Esophagus muscularis mucosa (tissue), 4 donors: ENCODE results near the gene LRP2. TPM values are rescaled to one million over a fixed set of nuclear protein-coding genes. Genes with fewer than 3 reads are reported as not detected.
A peak's percentile ranks its signal among the peaks of the same experiment; 100 is the strongest.

Experiments used
- DNase-seq: peaks from one replicate; pipeline ENCODE4 v3.0.0-alpha.2; 2017; ENCODE audit errors: extremely low spot score
- H3K27ac ChIP-seq, 4 donors: fragments of 200-600 bp; sonication (generic); replicated peaks in 1 of 4; 1 replicate in 3 of 4; 2 replicates in 1 of 4; pipeline ENCODE4 v1.5.1; 2016 to 2019; ENCODE audit warnings: mild to moderate bottlenecking in 1 of 4
- H3K27me3 ChIP-seq, 4 donors: fragments of 200-600 bp; sonication (generic); one replicate each; pipeline versions ENCODE4 v1.5.1 to v1.6.0; 2016 to 2019
- H3K36me3 ChIP-seq, 4 donors: fragments of 200-600 bp; sonication (generic); one replicate each; pipeline ENCODE4 v1.5.1; 2016 to 2019
- H3K4me1 ChIP-seq, 4 donors: fragments of 200-600 bp; sonication (generic); one replicate each; pipeline ENCODE4 v1.5.1; 2016 to 2019
- H3K4me3 ChIP-seq, 4 donors: fragments of 200-600 bp; sonication (generic); 1 replicate in 2 of 4; 2 replicates in 2 of 4; pipeline ENCODE4 v1.5.1; 2016 to 2019; ENCODE audit warnings: mild to moderate bottlenecking in 4 of 4, moderate library complexity in 1 of 4
- H3K9me3 ChIP-seq, 4 donors: fragments of 200-600 bp; sonication (generic); 1 replicate in 3 of 4; 2 replicates in 1 of 4; pipeline ENCODE4 v1.5.1; 2016 to 2019
- EP300 ChIP-seq: sonication (generic); formaldehyde crosslinking; IDR thresholded peaks from one replicate; pipeline ENCODE4 v1.6.1; 2017; ENCODE audit warnings: antibody characterized with exemption
- POLR2A ChIP-seq: fragments of 450-650 bp; IDR thresholded peaks from one replicate; pipeline ENCODE4 v1.6.1; 2017; ENCODE audit warnings: antibody characterized with exemption, moderate library complexity, mild to moderate bottlenecking, low read depth
- POLR2AphosphoS5 ChIP-seq, 2 donors: sonication (generic); formaldehyde crosslinking; IDR thresholded peaks; one replicate each; pipeline ENCODE4 v1.6.1; 2017; ENCODE audit warnings: antibody characterized with exemption in 2 of 2
- WGBS: methylation state at CpG from one replicate; pipeline ENCODE4 v1.1.5; 2018; 5-methylcytosine and 5-hydroxymethylcytosine counted together
- intact Hi-C: fragments of 100-400 bp; cut with DNase I; formaldehyde crosslinking; loops from one replicate; pipeline ENCODE4 v1.15.1; 2023
- total RNA-seq, 4 donors: library from RNA; depleted of rRNA; stranded (reverse); fragments of >200 nt; gene quantifications; one replicate each; pipeline versions ENCODE4 v1.1.0 to v1.2.1, GENCODE V29; 2016
- TF ChIP-seq, protein P1 (sequence below), 3 experiments: fragments of 200-600 bp in 2 of 3; fragments of 450-650 bp in 1 of 3; sonication (generic) in 2 of 3; IDR thresholded peaks; one replicate each; pipeline ENCODE4 v1.5.1; 2017 to 2019; ENCODE audit warnings: antibody characterized with exemption in 3 of 3, mild to moderate bottlenecking in 2 of 3, moderate library complexity in 1 of 3

Gene LRP2
- total RNA-seq, 4 donors from 2014 or later, result not detected

GRCh38 chr2:169159686-169160085 is 202.6 kb downstream of the LRP2 start:
- Histone ChIP-seq H3K36me3 (no peaks in the 10 kb centered on the region), H3K4me1 (no peaks in the 10 kb centered on the region), H3K4me3 (no peak overlapping the region), H3K27ac (no peak overlapping the region), H3K9me3 (peaks cover 0 to 4% (median 2%) of the 10 kb centered on the region in 4 donors), H3K27me3 (no peaks in the 10 kb centered on the region)
- 65% methylated on average over 2 of the region's 2 CpGs for WGBS
- DNase-seq, result no peak
- TF ChIP-seq POLR2A, result no peak
- no peak for TF ChIP-seq POLR2AphosphoS5 (IDR thresholded peaks at IDR 0.05)
- TF ChIP-seq, protein P1, sequence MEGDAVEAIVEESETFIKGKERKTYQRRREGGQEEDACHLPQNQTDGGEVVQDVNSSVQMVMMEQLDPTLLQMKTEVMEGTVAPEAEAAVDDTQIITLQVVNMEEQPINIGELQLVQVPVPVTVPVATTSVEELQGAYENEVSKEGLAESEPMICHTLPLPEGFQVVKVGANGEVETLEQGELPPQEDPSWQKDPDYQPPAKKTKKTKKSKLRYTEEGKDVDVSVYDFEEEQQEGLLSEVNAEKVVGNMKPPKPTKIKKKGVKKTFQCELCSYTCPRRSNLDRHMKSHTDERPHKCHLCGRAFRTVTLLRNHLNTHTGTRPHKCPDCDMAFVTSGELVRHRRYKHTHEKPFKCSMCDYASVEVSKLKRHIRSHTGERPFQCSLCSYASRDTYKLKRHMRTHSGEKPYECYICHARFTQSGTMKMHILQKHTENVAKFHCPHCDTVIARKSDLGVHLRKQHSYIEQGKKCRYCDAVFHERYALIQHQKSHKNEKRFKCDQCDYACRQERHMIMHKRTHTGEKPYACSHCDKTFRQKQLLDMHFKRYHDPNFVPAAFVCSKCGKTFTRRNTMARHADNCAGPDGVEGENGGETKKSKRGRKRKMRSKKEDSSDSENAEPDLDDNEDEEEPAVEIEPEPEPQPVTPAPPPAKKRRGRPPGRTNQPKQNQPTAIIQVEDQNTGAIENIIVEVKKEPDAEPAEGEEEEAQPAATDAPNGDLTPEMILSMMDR (IDR thresholded peaks at IDR 0.05), result no peak
- no peak for TF ChIP-seq EP300
- intact Hi-C loops, result no loop called here

GRCh38 chr2:169158874-169159273 is 203.5 kb downstream of the LRP2 start:
- Histone ChIP-seq H3K27me3 (no peaks in the 10 kb centered on the region), H3K9me3 (peaks cover 0 to 10% (median 8%) of the 10 kb centered on the region in 4 donors), H3K4me3 (no peak overlapping the region), H3K4me1 (no peaks in the 10 kb centered on the region), H3K36me3 (no peaks in the 10 kb centered on the region), H3K27ac (no peak overlapping the region)
- intact Hi-C loops, result no loop called here
- 30% methylated on average over 1 of the region's 1 CpG for WGBS
- TF ChIP-seq, protein P1 (IDR thresholded peaks at IDR 0.05), result no peak
- TF ChIP-seq POLR2AphosphoS5 (IDR thresholded peaks at IDR 0.05) (no peak), EP300 (no peak), POLR2A (no peak)
- peak; percentile 24 for DNase-seq

GRCh38 chr2:169146220-169146619 is 216.1 kb downstream of the LRP2 start:
- intact Hi-C loops, result no loop called here
- no peaks in the 10 kb centered on the region for H3K36me3 ChIP-seq
- H3K27me3 ChIP-seq, result no peaks in the 10 kb centered on the region
- no peaks in the 10 kb centered on the region for H3K9me3 ChIP-seq
- no peak overlapping the region for H3K4me3 ChIP-seq
- H3K27ac ChIP-seq, result no peak overlapping the region
- DNase-seq, result peak; percentile 21
- WGBS, result 88% methylated on average over 2 of the region's 2 CpGs
- no peaks in the 10 kb centered on the region for H3K4me1 ChIP-seq
- TF ChIP-seq POLR2A, result no peak

DNA sequence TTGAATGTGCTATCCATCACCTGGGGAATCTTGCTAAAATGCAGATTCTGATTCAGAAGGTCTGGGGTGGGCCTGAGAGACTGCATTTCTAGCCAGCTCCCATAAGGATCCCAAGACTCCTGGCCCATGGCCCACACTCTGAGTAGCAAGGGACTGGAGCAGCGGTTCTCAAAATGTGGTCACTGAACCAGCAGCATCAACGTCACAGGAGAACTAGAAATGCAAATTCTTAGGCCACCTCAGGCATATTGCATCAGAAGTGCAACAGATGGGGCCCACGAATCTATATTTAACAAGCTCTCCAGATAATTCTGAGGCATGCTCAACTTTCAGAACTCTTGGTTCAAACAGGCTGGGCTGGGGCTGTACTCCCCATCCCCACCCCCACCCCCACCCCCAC is 218.3 kb downstream of the LRP2 start:
- Histone ChIP-seq H3K4me1 (no peaks in the 10 kb centered on the region), H3K27me3 (no peaks in the 10 kb centered on the region), H3K36me3 (no peaks in the 10 kb centered on the region), H3K4me3 (no peak overlapping the region), H3K27ac (no peak overlapping the region), H3K9me3 (no peaks in the 10 kb centered on the region)
- peak; percentile 50 for DNase-seq
- intact Hi-C loops, result no loop called here
- WGBS, result 79% methylated on average over 3 of the region's 3 CpGs
- TF ChIP-seq, protein P1 (IDR thresholded peaks at IDR 0.05), result no peak
- TF ChIP-seq POLR2A, result no peak
- TF ChIP-seq POLR2AphosphoS5 (IDR thresholded peaks at IDR 0.05), result no peak
- no peak for TF ChIP-seq EP300

DNA sequence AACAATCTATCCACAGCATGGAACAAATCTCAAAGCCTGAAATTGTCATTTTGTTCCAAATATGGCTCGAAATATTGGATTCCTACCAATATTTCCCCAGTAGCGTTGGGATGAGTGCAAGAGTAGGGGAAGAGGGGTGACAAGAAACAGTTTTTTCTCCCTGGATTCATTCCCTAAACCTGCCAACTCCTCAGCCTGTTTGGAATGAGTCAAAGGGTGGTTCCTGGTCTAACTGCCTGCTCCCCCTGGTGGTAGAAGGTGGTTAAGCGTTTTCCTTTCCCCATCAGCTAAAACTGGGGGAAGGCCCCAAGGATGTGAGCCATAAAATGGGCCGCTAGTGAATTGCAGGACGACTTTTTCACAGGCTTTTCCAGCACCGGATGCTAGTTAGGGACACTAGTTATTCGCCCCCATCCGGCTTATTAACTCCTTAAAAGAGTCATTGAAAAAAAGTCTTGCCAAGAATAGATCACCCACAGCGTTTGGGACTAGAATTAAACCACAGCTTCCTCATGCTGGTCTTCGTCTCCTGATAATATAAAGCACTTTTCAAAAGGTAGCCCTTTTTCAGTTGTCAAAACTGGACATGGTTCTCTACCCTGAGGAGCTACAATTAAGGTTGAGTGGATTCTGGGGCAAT is 220.5 kb downstream of the LRP2 start:
- 49% methylated on average over 10 of the region's 10 CpGs for WGBS
- TF ChIP-seq, protein P1 (IDR thresholded peaks at IDR 0.05), result peak; percentile 49 to 75 (median 50)
- no peak for TF ChIP-seq EP300
- H3K4me3 ChIP-seq, result no peak overlapping the region
- no peaks in the 10 kb centered on the region for H3K36me3 ChIP-seq
- H3K4me1 ChIP-seq, result no peaks in the 10 kb centered on the region
- peak; percentile 90 for DNase-seq
- no peak overlapping the region for H3K27ac ChIP-seq
- H3K27me3 ChIP-seq, result no peaks in the 10 kb centered on the region
- intact Hi-C loops, result no loop called here
- no peaks in the 10 kb centered on the region for H3K9me3 ChIP-seq
